SJSA1 (cell line): Measurements from ENCODE around the gene ALKBH1. TPM values are rescaled to one million over a fixed set of nuclear protein-coding genes. Genes with fewer than 3 reads are reported as not detected.
"Not testable (repeated sequence)": the region's sequence is repeated elsewhere in the genome, so short reads cannot be mapped to it uniquely, and the experiment has no call there.

Experiments used
- DNase-seq, 2 experiments: peaks; one replicate each; pipeline ENCODE4 v3.0.0-alpha.2; 2015 to 2020; ENCODE audit warnings: low spot score in 2 of 2, low read depth in 1 of 2
- H3K27ac ChIP-seq: fragments of 250-450 bp; sonication (Bioruptor Pico); 2 replicates; pipeline ENCODE4 v1.5.1; 2020; ENCODE audit warnings: mild to moderate bottlenecking, moderate library complexity
- H3K27me3 ChIP-seq: fragments of 250-450 bp; sonication (Bioruptor Pico); replicated peaks from 2 replicates; pipeline ENCODE4 v1.5.1; 2020; ENCODE audit warnings: mild to moderate bottlenecking, moderate library complexity
- H3K36me3 ChIP-seq: fragments of 250-450 bp; sonication (Bioruptor Pico); 2 replicates; pipeline ENCODE4 v1.5.1; 2020; ENCODE audit warnings: mild to moderate bottlenecking
- H3K4me1 ChIP-seq: fragments of 250-450 bp; sonication (Bioruptor Pico); replicated peaks from 2 replicates; pipeline ENCODE4 v1.6.1; 2021; ENCODE audit warnings: mild to moderate bottlenecking
- H3K4me3 ChIP-seq: fragments of 250-450 bp; sonication (Bioruptor Pico); 2 replicates; pipeline ENCODE4 v1.5.1; 2020; ENCODE audit warnings: mild to moderate bottlenecking
- H3K9me3 ChIP-seq: fragments of 250-450 bp; sonication (Bioruptor Pico); replicated peaks from 2 replicates; pipeline ENCODE4 v1.5.1; 2020; ENCODE audit warnings: mild to moderate bottlenecking
- total RNA-seq: library from RNA; depleted of rRNA; stranded (reverse); fragments of >200 nt; shearing (Covaris generic); gene quantifications from 2 replicates; pipeline ENCODE4 v1.2.3, GENCODE V29; 2014

The ALKBH1 gene
- total RNA-seq, 1 experiment from 2014 or later, result 13.7 TPM

GRCh38 chr14:77657280-77657679, 50.5 kb downstream of the ALKBH1 start:
- Histone ChIP-seq H3K9me3 (no peaks in the 10 kb centered on the region), H3K4me1 (no peaks in the 10 kb centered on the region), H3K36me3 (no peaks in the 10 kb centered on the region), H3K27me3 (no peaks in the 10 kb centered on the region), H3K27ac (no peak overlapping the region), H3K4me3 (no peak overlapping the region)
- DNase-seq, result no peak

GRCh38 chr14:77654001-77654441, 53.8 kb downstream of the ALKBH1 start:
- H3K9me3 ChIP-seq, result no peaks in the 10 kb centered on the region
- no peak for DNase-seq
- no peaks in the 10 kb centered on the region for H3K27me3 ChIP-seq
- H3K4me1 ChIP-seq, result no peaks in the 10 kb centered on the region
- H3K36me3 ChIP-seq, result no peaks in the 10 kb centered on the region
- H3K27ac ChIP-seq, result no peak overlapping the region
- no peak overlapping the region for H3K4me3 ChIP-seq

GRCh38 chr14:77649326-77649725, 58.5 kb downstream of the ALKBH1 start:
- Histone ChIP-seq H3K9me3 (no peaks in the 10 kb centered on the region), H3K4me1 (no peaks in the 10 kb centered on the region), H3K4me3 (no peak overlapping the region), H3K27me3 (no peaks in the 10 kb centered on the region), H3K27ac (no peak overlapping the region), H3K36me3 (no peaks in the 10 kb centered on the region)
- DNase-seq, result no peak

GRCh38 chr14:77648520-77649200, 59.2 kb downstream of the ALKBH1 start:
- Histone ChIP-seq H3K27me3 (no peaks in the 10 kb centered on the region), H3K4me3 (no peak overlapping the region), H3K27ac (no peak overlapping the region), H3K9me3 (no peaks in the 10 kb centered on the region), H3K4me1 (no peaks in the 10 kb centered on the region), H3K36me3 (no peaks in the 10 kb centered on the region)
- DNase-seq, result no peak

- Histone ChIP-seq H3K9me3 (no peaks in the 10 kb centered on the region), H3K4me1 (no peaks in the 10 kb centered on the region), H3K27me3 (no peaks in the 10 kb centered on the region), H3K36me3 (no peaks in the 10 kb centered on the region), H3K4me3 (no peak overlapping the region), H3K27ac (no peak overlapping the region)
- DNase-seq, result no peak
These were observed 60.0 kb downstream of the ALKBH1 start for GRCh38 chr14:77647853-77648252.

GRCh38 chr14:77646907-77647306, 60.9 kb downstream of the ALKBH1 start:
- H3K9me3 ChIP-seq, result no peaks in the 10 kb centered on the region
- H3K36me3 ChIP-seq, result no peaks in the 10 kb centered on the region
- no peaks in the 10 kb centered on the region for H3K4me1 ChIP-seq
- H3K27me3 ChIP-seq, result no peaks in the 10 kb centered on the region
- H3K4me3 ChIP-seq, result no peak overlapping the region
- no peak for DNase-seq
- no peak overlapping the region for H3K27ac ChIP-seq

GRCh38 chr14:77645520-77646230, 62.1 kb downstream of the ALKBH1 start:
- no peaks in the 10 kb centered on the region for H3K36me3 ChIP-seq
- DNase-seq, result no peak
- no peaks in the 10 kb centered on the region for H3K27me3 ChIP-seq
- no peak overlapping the region for H3K27ac ChIP-seq
- H3K9me3 ChIP-seq, result no peaks in the 10 kb centered on the region
- H3K4me3 ChIP-seq, result no peak overlapping the region
- H3K4me1 ChIP-seq, result no peaks in the 10 kb centered on the region

GRCh38 chr14:77642407-77642806, 65.4 kb downstream of the ALKBH1 start:
- Histone ChIP-seq H3K9me3 (no peaks in the 10 kb centered on the region), H3K4me3 (no peak overlapping the region), H3K27me3 (no peaks in the 10 kb centered on the region), H3K36me3 (no peaks in the 10 kb centered on the region), H3K4me1 (peaks cover 9% of the 10 kb centered on the region), H3K27ac (no peak overlapping the region)
- no peak for DNase-seq

GRCh38 chr14:77641534-77642341, 66.1 kb downstream of the ALKBH1 start:
- Histone ChIP-seq H3K27ac (no peak overlapping the region), H3K9me3 (no peaks in the 10 kb centered on the region), H3K36me3 (no peaks in the 10 kb centered on the region), H3K4me1 (peaks cover 9% of the 10 kb centered on the region), H3K4me3 (no peak overlapping the region), H3K27me3 (no peaks in the 10 kb centered on the region)
- DNase-seq, result no peak

- no peaks in the 10 kb centered on the region for H3K36me3 ChIP-seq
- no peaks in the 10 kb centered on the region for H3K27me3 ChIP-seq
- H3K9me3 ChIP-seq, result no peaks in the 10 kb centered on the region
- H3K4me1 ChIP-seq, result peaks cover 9% of the 10 kb centered on the region
- H3K4me3 ChIP-seq, result no peak overlapping the region
- no peak for DNase-seq
- H3K27ac ChIP-seq, result no peak overlapping the region
These were observed 66.9 kb downstream of the ALKBH1 start for GRCh38 chr14:77640756-77641533.

- Histone ChIP-seq H3K27ac (peak overlapping the region; percentile 66), H3K9me3 (no peaks in the 10 kb centered on the region; the same call in 1 of the 2 replicates), H3K4me3 (no peak overlapping the region), H3K27me3 (no peaks in the 10 kb centered on the region), H3K36me3 (no peaks in the 10 kb centered on the region), H3K4me1 (peaks cover 9% of the 10 kb centered on the region)
- DNase-seq, result peak; percentile 45 to 57
These were observed 69.1 kb downstream of the ALKBH1 start for GRCh38 chr14:77638771-77639171.

- H3K27ac ChIP-seq, DNase-seq, H3K9me3 ChIP-seq: not testable (repeated sequence)
These were observed 72.0 kb downstream of the ALKBH1 start for GRCh38 chr14:77635869-77636268.

GRCh38 chr14:77635466-77635865, 72.4 kb downstream of the ALKBH1 start:
- DNase-seq, H3K27me3 ChIP-seq, H3K36me3 ChIP-seq, H3K27ac ChIP-seq, H3K4me3 ChIP-seq, H3K4me1 ChIP-seq, H3K9me3 ChIP-seq: not testable (repeated sequence)

More at GRCh38 chr14:77635869-77636268, 72.0 kb downstream of the ALKBH1 start:
- not testable (repeated sequence) for H3K36me3 ChIP-seq, H3K4me3 ChIP-seq, H3K4me1 ChIP-seq, H3K27me3 ChIP-seq
